Diencephalon (tissue), 1 donor: ENCODE data around the gene FAAP20. TPM values are rescaled to one million over a fixed set of nuclear protein-coding genes. Genes with fewer than 3 reads are reported as not detected.

Source experiments
- total RNA-seq: library from RNA; depleted of rRNA; stranded (reverse); fragments of >200 nt; gene quantifications from one replicate; pipeline ENCODE4 v1.2.3, GENCODE V29; 2014

The FAAP20 gene
- total RNA-seq, result 21.7 TPM

GRCh38 chr1:2194319-2194897 lies at the start of gene FAAP20:
TSS of gene FAAP20 (minus strand) at chr1:2194772. CDS start at chr1:2194749, 23 bp downstream.

GRCh38 chr1:2228157-2228594 lies 33.6 kb upstream of the FAAP20 start, which contains the start of gene SKI:
TSS of gene SKI (plus strand) at chr1:2228319. CDS start at chr1:2228767, 448 bp downstream.

Other genes starting within 250 kb of the FAAP20 start
- 1.8 TPM for gene CFAP74, start 191.0 kb downstream of the FAAP20 start, total RNA-seq
- 1.2 TPM for gene GABRD, start 175.4 kb downstream of the FAAP20 start, total RNA-seq
- 77.3 TPM for gene PRKCZ, start 144.4 kb downstream of the FAAP20 start, total RNA-seq
- gene SKI, start 33.5 kb upstream of the FAAP20 start, total RNA-seq, result 20.3 TPM
- gene MORN1, start 196.8 kb upstream of the FAAP20 start, total RNA-seq, result 15.7 TPM
- gene RER1, start 197.1 kb upstream of the FAAP20 start, total RNA-seq, result 41.3 TPM
- gene PEX10, start 217.8 kb upstream of the FAAP20 start, total RNA-seq, result 21.0 TPM